H1 (cell line): Measurements from ENCODE around the gene ZDHHC16. TPM values are rescaled to one million over a fixed set of nuclear protein-coding genes. Genes with fewer than 3 reads are reported as not detected.
A peak's percentile ranks its signal among the peaks of the same experiment; 100 is the strongest.

Source experiments
- CHD2 ChIP-seq: IDR thresholded peaks from 2 replicates; pipeline ENCODE4 v1.6.1; 2012; ENCODE audit warnings: low read length, improper control_type of control experiment
- CTCF ChIP-seq, 3 experiments: IDR thresholded peaks; 1 replicate in 2 of 3; 2 replicates in 1 of 3; pipeline versions ENCODE4 v1.5.1 to v1.6.1; 2011; ENCODE audit warnings: low read length in 3 of 3, mild to moderate bottlenecking in 3 of 3, inconsistent platforms in 2 of 3, low read depth in 1 of 3, moderate library complexity in 1 of 3; ENCODE audit not compliant: insufficient read depth in 1 of 3; ENCODE audit errors: control extremely low read depth in 1 of 3
- E2F6 ChIP-seq: IDR thresholded peaks from 2 replicates; pipeline ENCODE4 v1.6.1; 2012; ENCODE audit warnings: inconsistent platforms
- EP300 ChIP-seq, 2 experiments: IDR thresholded peaks; 1 replicate in 1 of 2; 2 replicates in 1 of 2; pipeline ENCODE4 v1.6.1; 2011 to 2012; ENCODE audit warnings: low read depth in 2 of 2, low read length in 2 of 2, mild to moderate bottlenecking in 2 of 2, borderline replicate concordance in 1 of 2, inconsistent platforms in 1 of 2, moderate library complexity in 1 of 2
- EZH2 ChIP-seq: fragments of 200-600 bp; sonication (generic); IDR thresholded peaks from 2 replicates; pipeline ENCODE4 v1.7.1; 2012; ENCODE audit warnings: low read depth, mild to moderate bottlenecking, moderate library complexity, low read length, inconsistent platforms; ENCODE audit not compliant: severe bottlenecking
- PHF8 ChIP-seq: fragments of 200-600 bp; sonication (generic); conservative IDR thresholded peaks from 2 replicates; pipeline ENCODE4 v1.7.1; 2012; ENCODE audit warnings: low read depth, mild to moderate bottlenecking, inconsistent platforms, low read length, moderate library complexity
- SP1 ChIP-seq: IDR thresholded peaks from 2 replicates; pipeline ENCODE4 v1.6.1; 2011; ENCODE audit warnings: low read depth, low read length
- polyA plus RNA-seq, 7 experiments: library from polyadenylated mRNA; depleted of rRNA in 3 of 7; stranded (reverse) in 5 of 7; unstranded in 2 of 7; fragments of >200 nt in 5 of 7; fragments of 200-250 nt in 2 of 7; gene quantifications; 1 replicate in 5 of 7; 2 replicates in 1 of 7; 4 replicates in 1 of 7; pipeline versions ENCODE4 v1.2.1 to v1.2.3, GENCODE V29; 2011 to 2013; ENCODE audit warnings: missing spikeins in 2 of 7, mixed read lengths in 2 of 7
- total RNA-seq: library from RNA; stranded (reverse); fragmentation: NEBNext Ultra II Directional; extraction: Animal tissue kit (Norgen Biotek cat#: 25700); gene quantifications from 2 replicates; pipeline ENCODE4 v1.2.1, GENCODE V29; 2021

The ZDHHC16 gene
- total and polyA plus RNA-seq, 2 of the 8 experiments (the other 6 are each of a cell fraction or from before 2014, with no cell fraction given): 45.9 to 108 TPM

- TF ChIP-seq PHF8: peak; percentile 78
- TF ChIP-seq CTCF (IDR thresholded peaks at IDR 0.05; ENCODE audit: control extremely low read depth in 1 of 3, insufficient read depth in 1 of 3, low read depth in 1 of 3, low read length in 3 of 3): peak in 1 of 3 experiments; percentile 7; a peak in 1 of 4 replicates
- TF ChIP-seq E2F6: no peak
- no peak for TF ChIP-seq EZH2
- no peak for TF ChIP-seq SP1
- TF ChIP-seq CHD2: no peak
- TF ChIP-seq EP300 (IDR thresholded peaks at IDR 0.05; ENCODE audit: borderline replicate concordance in 1 of 2, low read depth in 2 of 2, low read length in 2 of 2): no peak
Measured at GRCh38 chr10:97400665-97401454, 45.1 kb upstream of the ZDHHC16 start, which contains the start of gene RRP12 (continued).
